HG03066 (cell line): ENCODE measurements around the gene ADGRF4.
"Not testable (repeated sequence)": the region's sequence is repeated elsewhere in the genome, so short reads cannot be mapped to it uniquely, and the experiment has no call there.

Source experiments
- ATAC-seq: cut with Tn5 transposase; IDR thresholded peaks from one replicate; pipeline ENCODE4 v1.9.1; 2021; ENCODE audit warnings: low read depth; ENCODE audit not compliant: unreplicated experiment

The ADGRF4 gene

GRCh38 chr6:47733879-47734558 lies 35.6 kb downstream of the ADGRF4 start:
- no peak for ATAC-seq

- no peak for ATAC-seq
Measured at GRCh38 chr6:47734831-47735481, 36.6 kb downstream of the ADGRF4 start.

GRCh38 chr6:47736083-47736700 lies 37.8 kb downstream of the ADGRF4 start:
- no peak for ATAC-seq

GRCh38 chr6:47737406-47737805 lies 39.0 kb downstream of the ADGRF4 start:
- no peak for ATAC-seq

- no peak for ATAC-seq
Measured at GRCh38 chr6:47740714-47741113, 42.3 kb downstream of the ADGRF4 start.

- no peak for ATAC-seq
Measured at GRCh38 chr6:47741807-47742206, 43.4 kb downstream of the ADGRF4 start.

- no peak for ATAC-seq
Measured at GRCh38 chr6:47743744-47744143, 45.4 kb downstream of the ADGRF4 start.

- not testable (repeated sequence) for ATAC-seq
Measured at GRCh38 chr6:47745269-47745668, 46.9 kb downstream of the ADGRF4 start.

- no peak for ATAC-seq
Measured at GRCh38 chr6:47749757-47750156, 51.4 kb downstream of the ADGRF4 start.

GRCh38 chr6:47752801-47753200 lies 54.4 kb downstream of the ADGRF4 start:
- no peak for ATAC-seq

- ATAC-seq = no peak
Measured at GRCh38 chr6:47759364-47759763, 61.0 kb downstream of the ADGRF4 start.

- ATAC-seq = no peak
Measured at GRCh38 chr6:47762502-47762901, 64.1 kb downstream of the ADGRF4 start.

GRCh38 chr6:47766445-47766844 lies 68.1 kb downstream of the ADGRF4 start:
- no peak for ATAC-seq

GRCh38 chr6:47767102-47767501 lies 68.7 kb downstream of the ADGRF4 start:
- no peak for ATAC-seq

- ATAC-seq = no peak
Measured at GRCh38 chr6:47769982-47770381, 71.6 kb downstream of the ADGRF4 start.
